Occipital lobe (tissue), 2 donors: ENCODE results near the gene BCL2. TPM values are rescaled to one million over a fixed set of nuclear protein-coding genes. Genes with fewer than 3 reads are reported as not detected.

Source experiments
- DNase-seq: peaks from one replicate; lab custom pipeline; 2025; lab: John Stamatoyannopoulos, UW
- total RNA-seq: library from RNA; depleted of rRNA; stranded (reverse); fragments of >200 nt; gene quantifications from one replicate; pipeline ENCODE4 v1.2.3, GENCODE V29; 2014

BCL2 gene
- total RNA-seq, 1 donor from 2014 or later, result 30.6 TPM

GRCh38 chr18:63145166-63145850 lies 174.3 kb downstream of the BCL2 start:
- no peak for DNase-seq

- DNase-seq, result no peak
These were observed 174.8 kb downstream of the BCL2 start for GRCh38 chr18:63144748-63145147.

- DNase-seq, result no peak
These were observed 176.2 kb downstream of the BCL2 start for GRCh38 chr18:63143330-63143771.

GRCh38 chr18:63142594-63143225 lies 176.9 kb downstream of the BCL2 start:
- DNase-seq, result no peak

- no peak for DNase-seq
These were observed 177.8 kb downstream of the BCL2 start for GRCh38 chr18:63141778-63142176.

- no peak for DNase-seq
These were observed 178.4 kb downstream of the BCL2 start for GRCh38 chr18:63140997-63141777.

GRCh38 chr18:63140038-63140450 lies 179.5 kb downstream of the BCL2 start:
- no peak for DNase-seq

- no peak for DNase-seq
These were observed 180.9 kb downstream of the BCL2 start for GRCh38 chr18:63138436-63139340.

- no peak for DNase-seq
These were observed 181.6 kb downstream of the BCL2 start for GRCh38 chr18:63137999-63138435.

- DNase-seq, result no peak
These were observed 184.5 kb downstream of the BCL2 start for GRCh38 chr18:63135101-63135500.

GRCh38 chr18:63132819-63133200 lies 186.8 kb downstream of the BCL2 start:
- no peak for DNase-seq

- DNase-seq, result no peak
These were observed 187.4 kb downstream of the BCL2 start for GRCh38 chr18:63131959-63132818.

GRCh38 chr18:63131106-63131958 lies 188.2 kb downstream of the BCL2 start:
- DNase-seq, result peak; percentile 12

GRCh38 chr18:63130176-63130575 lies 189.4 kb downstream of the BCL2 start:
- DNase-seq, result no peak

- no peak for DNase-seq
These were observed 191.2 kb downstream of the BCL2 start for GRCh38 chr18:63128237-63128974.

- DNase-seq, result no peak
These were observed 193.2 kb downstream of the BCL2 start for GRCh38 chr18:63126134-63127069.

- no peak for DNase-seq
These were observed 198.9 kb downstream of the BCL2 start for GRCh38 chr18:63120620-63121019.

GRCh38 chr18:63119647-63120046 lies 199.9 kb downstream of the BCL2 start:
- DNase-seq, result peak; percentile 11
